Mesothelial cell of epicardium (in vitro differentiated cells): ENCODE data around the gene CYLD. TPM values are rescaled to one million over a fixed set of nuclear protein-coding genes. Genes with fewer than 3 reads are reported as not detected.

Source experiments
- DNase-seq, 2 experiments: peaks; one replicate each; pipeline ENCODE4 v3.0.0; 2021; ENCODE audit warnings: low spot score in 2 of 2; ENCODE audit not compliant: unreplicated experiment in 2 of 2
- H3K27ac Mint-ChIP-seq: 2 replicates; pipeline ENCODE4 v1.8.0; 2021; ENCODE audit warnings: mixed read lengths
- H3K27me3 Mint-ChIP-seq: 2 replicates; pipeline ENCODE4 v1.8.0; 2021; ENCODE audit warnings: low read depth, mixed read lengths
- H3K36me3 Mint-ChIP-seq: 2 replicates; pipeline ENCODE4 v1.8.0; 2021; ENCODE audit warnings: mixed read lengths
- H3K4me1 Mint-ChIP-seq: 2 replicates; pipeline ENCODE4 v1.8.0; 2021; ENCODE audit warnings: mixed read lengths
- H3K4me3 Mint-ChIP-seq: 2 replicates; pipeline ENCODE4 v1.8.0; 2021; ENCODE audit warnings: mild to moderate bottlenecking, moderate library complexity, mixed read lengths
- H3K9me3 Mint-ChIP-seq: 2 replicates; pipeline ENCODE4 v1.8.0; 2021; ENCODE audit warnings: mixed read lengths
- CTCF ChIP-seq: fragments of 200-600 bp; sonication (generic); IDR thresholded peaks from one replicate; pipeline ENCODE4 v1.5.0; 2021; ENCODE audit warnings: antibody characterized with exemption; ENCODE audit not compliant: unreplicated experiment
- total RNA-seq: library from RNA; stranded (reverse); gene quantifications from 3 replicates; pipeline ENCODE4 v1.2.1, GENCODE V29; 2021

CYLD gene
- total RNA-seq, 1 donor from 2014 or later = 20.6 TPM

GRCh38 chr16:50778284-50779163, 36.6 kb downstream of the CYLD start:
- Mint-ChIP-seq H3K9me3 (peaks cover 1% of the 10 kb centered on the region), H3K27ac (no peak overlapping the region), H3K4me1 (no peaks in the 10 kb centered on the region), H3K27me3 (no peaks in the 10 kb centered on the region), H3K36me3 (peaks cover 19% of the 10 kb centered on the region), H3K4me3 (no peak overlapping the region)
- no peak for DNase-seq
- TF ChIP-seq CTCF = no peak

- TF ChIP-seq CTCF = no peak
- Mint-ChIP-seq H3K4me3 (no peak overlapping the region), H3K4me1 (no peaks in the 10 kb centered on the region), H3K27me3 (no peaks in the 10 kb centered on the region), H3K27ac (no peak overlapping the region), H3K36me3 (peaks cover 25% of the 10 kb centered on the region), H3K9me3 (no peaks in the 10 kb centered on the region)
- DNase-seq = no peak
Observed at GRCh38 chr16:50781043-50781442, 39.2 kb downstream of the CYLD start.

- H3K4me1 Mint-ChIP-seq = no peaks in the 10 kb centered on the region
Observed at GRCh38 chr16:50781518-50781917, 39.6 kb downstream of the CYLD start.

DNA sequence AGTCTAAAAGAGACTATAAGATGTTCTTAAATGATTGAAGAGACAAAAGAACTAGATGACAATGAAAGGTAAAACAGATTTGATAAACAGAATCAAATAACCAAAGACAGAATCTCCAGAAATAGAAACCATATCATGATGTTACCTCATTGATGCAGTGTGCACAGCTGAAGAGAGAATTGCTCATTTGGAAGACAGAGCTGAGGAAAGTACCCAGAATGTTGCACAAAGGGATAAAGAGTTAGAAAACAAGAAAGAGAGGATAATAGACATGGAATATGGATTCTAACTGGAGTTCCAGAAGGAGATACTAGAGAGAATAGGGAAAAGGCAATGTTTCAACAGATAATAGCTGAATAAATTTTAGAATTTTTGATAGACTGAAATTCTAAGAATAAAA, 47.9 kb downstream of the CYLD start:
- no peak overlapping the region for H3K4me3 Mint-ChIP-seq
- no peaks in the 10 kb centered on the region for H3K4me1 Mint-ChIP-seq
- DNase-seq = no peak
- H3K9me3 Mint-ChIP-seq = peaks cover 14% of the 10 kb centered on the region
- H3K27ac Mint-ChIP-seq = no peak overlapping the region
- H3K36me3 Mint-ChIP-seq = peaks cover 26% of the 10 kb centered on the region
- H3K27me3 Mint-ChIP-seq = no peaks in the 10 kb centered on the region
- no peak for TF ChIP-seq CTCF

More at GRCh38 chr16:50781518-50781917, 39.6 kb downstream of the CYLD start:
- H3K9me3 Mint-ChIP-seq = no peaks in the 10 kb centered on the region
- no peak for TF ChIP-seq CTCF
- no peaks in the 10 kb centered on the region for H3K27me3 Mint-ChIP-seq
- peaks cover 25% of the 10 kb centered on the region for H3K36me3 Mint-ChIP-seq
- no peak overlapping the region for H3K4me3 Mint-ChIP-seq
- no peak for DNase-seq
- no peak overlapping the region for H3K27ac Mint-ChIP-seq

DNA sequence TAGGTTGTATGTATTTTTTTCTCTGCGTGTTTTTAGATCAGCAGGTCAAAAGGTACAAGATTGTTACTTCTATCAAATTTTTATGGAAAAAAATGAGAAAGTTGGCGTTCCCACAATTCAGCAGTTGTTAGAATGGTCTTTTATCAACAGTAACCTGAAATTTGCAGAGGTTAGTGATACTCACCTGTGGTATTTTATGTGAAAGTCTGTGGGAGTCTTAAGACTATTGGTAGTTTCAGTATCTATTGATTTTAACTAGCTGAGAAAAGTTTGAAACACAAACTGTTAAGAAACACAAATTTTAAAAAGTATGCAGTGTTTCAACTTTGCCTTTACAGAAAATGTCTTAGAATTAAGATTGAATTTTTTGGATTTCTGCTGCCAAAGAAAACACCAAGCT, 49.6 kb downstream of the CYLD start:
- DNase-seq = no peak
- no peak for TF ChIP-seq CTCF
- no peak overlapping the region for H3K4me3 Mint-ChIP-seq
- H3K9me3 Mint-ChIP-seq = peaks cover 14% of the 10 kb centered on the region
- no peak overlapping the region for H3K27ac Mint-ChIP-seq
- H3K36me3 Mint-ChIP-seq = peaks cover 26% of the 10 kb centered on the region
- no peaks in the 10 kb centered on the region for H3K4me1 Mint-ChIP-seq
- H3K27me3 Mint-ChIP-seq = no peaks in the 10 kb centered on the region
